Trophoblast cell (in vitro differentiated cells and primary cell): ENCODE data around the gene NPR1.

Source experiments
- DNase-seq, 2 donors: peaks; one replicate each; pipeline ENCODE4 v3.0.0-alpha.2; 2016
- H2AFZ ChIP-seq: 2 replicates; pipeline ENCODE4 v1.6.1; 2013; ENCODE audit warnings: low read length, moderate library complexity, mild to moderate bottlenecking; ENCODE audit not compliant: insufficient read depth, poor library complexity
- H2AK5ac ChIP-seq: 2 replicates; pipeline ENCODE4 v1.6.1; 2013; ENCODE audit warnings: mild to moderate bottlenecking, low read length
- H2BK120ac ChIP-seq: 2 replicates; pipeline ENCODE4 v1.6.1; 2013; ENCODE audit warnings: low read length, mild to moderate bottlenecking, moderate library complexity; ENCODE audit not compliant: insufficient read depth, poor library complexity
- H2BK12ac ChIP-seq: 2 replicates; pipeline ENCODE4 v1.6.1; 2013; ENCODE audit warnings: mild to moderate bottlenecking, low read length, moderate library complexity
- H2BK5ac ChIP-seq: 2 replicates; pipeline ENCODE4 v1.6.1; 2013; ENCODE audit warnings: low read length, low read depth, moderate library complexity, mild to moderate bottlenecking; ENCODE audit not compliant: poor library complexity
- H3K14ac ChIP-seq: 2 replicates; pipeline ENCODE4 v1.6.1; 2013; ENCODE audit warnings: mild to moderate bottlenecking, low read length
- H3K18ac ChIP-seq: 2 replicates; pipeline ENCODE4 v1.6.1; 2013; ENCODE audit warnings: mild to moderate bottlenecking, low read length
- H3K23ac ChIP-seq: 2 replicates; pipeline ENCODE4 v1.6.1; 2013; ENCODE audit warnings: low read length
- H3K27ac ChIP-seq: 2 replicates; pipeline ENCODE4 v1.5.1; 2013; ENCODE audit warnings: low read depth, mild to moderate bottlenecking, inconsistent platforms, low read length, moderate library complexity
- H3K27me3 ChIP-seq: 2 replicates; pipeline ENCODE4 v1.6.1; 2013; ENCODE audit warnings: inconsistent platforms, mild to moderate bottlenecking, low read length, moderate library complexity; ENCODE audit not compliant: insufficient read depth
- H3K36me3 ChIP-seq, 2 experiments: 1 replicate in 1 of 2; 2 replicates in 1 of 2; pipeline ENCODE4 v1.6.1; 2013; ENCODE audit warnings: low read length in 2 of 2, mild to moderate bottlenecking in 2 of 2, moderate library complexity in 1 of 2; ENCODE audit not compliant: insufficient read depth in 2 of 2, control insufficient read depth in 1 of 2
- H3K4ac ChIP-seq: 2 replicates; pipeline ENCODE4 v1.6.1; 2013; ENCODE audit warnings: low read depth, mild to moderate bottlenecking, low read length, moderate library complexity
- H3K4me1 ChIP-seq, 2 experiments: 1 replicate in 1 of 2; 2 replicates in 1 of 2; pipeline ENCODE4 v1.6.1; 2013; ENCODE audit warnings: low read length in 2 of 2, mild to moderate bottlenecking in 2 of 2, moderate library complexity in 1 of 2; ENCODE audit not compliant: insufficient read depth in 2 of 2, control insufficient read depth in 1 of 2
- H3K4me2 ChIP-seq: 2 replicates; pipeline ENCODE4 v1.6.1; 2013; ENCODE audit warnings: inconsistent platforms, mild to moderate bottlenecking, low read length, moderate library complexity
- H3K4me3 ChIP-seq: 2 replicates; pipeline ENCODE4 v1.5.1; 2013; ENCODE audit warnings: mild to moderate bottlenecking, low read depth, low read length, inconsistent platforms
- H3K79me1 ChIP-seq: one replicate; pipeline ENCODE4 v1.6.1; 2013; ENCODE audit warnings: low read length
- H3K79me2 ChIP-seq: 2 replicates; pipeline ENCODE4 v1.6.1; 2013; ENCODE audit warnings: low read length, mild to moderate bottlenecking; ENCODE audit not compliant: control insufficient read depth, insufficient read depth, poor library complexity
- H3K9ac ChIP-seq: 2 replicates; pipeline ENCODE4 v1.6.1; 2013; ENCODE audit warnings: mild to moderate bottlenecking, low read length
- H3K9me3 ChIP-seq: 2 replicates; pipeline ENCODE4 v1.6.1; 2013; ENCODE audit warnings: low read depth, mild to moderate bottlenecking, control low read depth, inconsistent platforms, low read length; ENCODE audit not compliant: insufficient read depth
- H4K12ac ChIP-seq: 2 replicates; pipeline ENCODE4 v1.6.1; 2013; ENCODE audit warnings: low read depth, mild to moderate bottlenecking, low read length, moderate library complexity
- H4K8ac ChIP-seq: 2 replicates; pipeline ENCODE4 v1.6.1; 2013; ENCODE audit warnings: low read depth, mild to moderate bottlenecking, low read length, moderate library complexity
- H4K91ac ChIP-seq: one replicate; pipeline ENCODE4 v1.6.1; 2013; ENCODE audit warnings: low read depth, mild to moderate bottlenecking, low read length, moderate library complexity
- WGBS: extraction: QIAGEN DNeasy Blood & Tissue Kit; methylation state at CpG from one replicate; pipeline ENCODE4 v1.1.7; 2013; ENCODE audit warnings: missing lambda C conversion rate; ENCODE audit not compliant: insufficient read length, insufficient coverage; ENCODE audit errors: extremely low coverage; 5-methylcytosine and 5-hydroxymethylcytosine counted together

The NPR1 gene

DNA sequence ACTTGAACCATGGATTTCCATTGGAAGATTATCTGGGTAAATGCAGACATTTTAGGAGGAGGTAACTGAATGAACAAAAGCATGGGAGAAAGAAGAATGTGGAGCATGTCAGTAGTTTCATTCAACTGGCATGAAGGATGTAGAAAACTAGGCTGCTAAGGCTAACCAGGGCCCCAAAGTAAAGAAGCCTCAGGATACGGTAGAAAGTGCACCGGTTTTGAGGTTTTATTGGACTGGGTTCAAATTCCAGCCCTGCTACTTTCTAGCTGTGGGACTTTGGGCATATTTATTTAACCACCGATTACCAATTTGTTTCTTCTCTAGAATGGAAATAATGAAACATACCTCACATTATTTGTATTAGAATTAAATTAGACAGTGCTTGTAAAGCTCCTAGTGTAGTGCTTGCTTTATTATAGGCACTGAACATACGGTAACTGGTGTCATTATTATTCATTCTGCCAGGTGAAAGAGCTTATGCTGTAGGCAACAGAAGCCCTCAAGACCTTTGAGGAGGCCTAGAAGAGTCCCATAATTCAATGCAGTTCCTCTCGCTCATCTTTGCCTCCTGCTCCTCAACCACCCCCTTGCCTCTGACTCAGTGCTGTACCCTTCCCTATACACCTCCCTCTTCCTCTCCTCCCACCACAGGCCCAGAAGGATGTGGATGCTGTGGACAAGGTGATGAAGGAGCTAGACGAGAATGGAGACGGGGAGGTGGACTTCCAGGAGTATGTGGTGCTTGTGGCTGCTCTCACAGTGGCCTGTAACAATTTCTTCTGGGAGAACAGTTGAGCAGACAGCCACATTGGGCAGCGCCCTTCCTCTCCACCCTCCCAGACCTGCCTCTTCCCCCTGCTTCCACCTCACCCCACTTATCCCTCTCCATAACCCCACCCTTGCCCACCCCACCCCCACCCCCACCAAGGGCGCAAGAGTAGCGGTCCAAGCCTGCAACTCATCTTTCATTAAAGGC is 47.2 kb upstream of the NPR1 start:
- H4K91ac ChIP-seq = no peak overlapping the region
- no peak overlapping the region for H3K4me3 ChIP-seq
- no peaks in the 10 kb centered on the region for H3K27me3 ChIP-seq
- peaks cover 15 to 16% of the 10 kb centered on the region in 2 experiments for H3K4me1 ChIP-seq
- H4K8ac ChIP-seq = no peak overlapping the region
- DNase-seq = no peak
- no peak overlapping the region for H3K4ac ChIP-seq
- peaks cover 6% of the 10 kb centered on the region in 2 experiments for H3K36me3 ChIP-seq
- H3K79me1 ChIP-seq = peaks cover 20% of the 10 kb centered on the region
- H3K79me2 ChIP-seq = peaks cover 19% of the 10 kb centered on the region
- no peak overlapping the region for H3K18ac ChIP-seq
- H2AFZ ChIP-seq = no peak overlapping the region
- H3K4me2 ChIP-seq = no peak overlapping the region
- H3K9ac ChIP-seq = no peak overlapping the region
- H2BK5ac ChIP-seq = no peak overlapping the region
- no peak overlapping the region for H2BK12ac ChIP-seq
- H3K9me3 ChIP-seq = peaks cover 4% of the 10 kb centered on the region
- H2BK120ac ChIP-seq = no peak overlapping the region
- no peak overlapping the region for H3K27ac ChIP-seq
- no CpG with 5 or more reads among the region's 10 CpGs for WGBS
- H2AK5ac ChIP-seq = peak overlapping the region; percentile 67
- H3K14ac ChIP-seq = no peak overlapping the region
- H4K12ac ChIP-seq = no peak overlapping the region
- H3K23ac ChIP-seq = no peak overlapping the region

DNA sequence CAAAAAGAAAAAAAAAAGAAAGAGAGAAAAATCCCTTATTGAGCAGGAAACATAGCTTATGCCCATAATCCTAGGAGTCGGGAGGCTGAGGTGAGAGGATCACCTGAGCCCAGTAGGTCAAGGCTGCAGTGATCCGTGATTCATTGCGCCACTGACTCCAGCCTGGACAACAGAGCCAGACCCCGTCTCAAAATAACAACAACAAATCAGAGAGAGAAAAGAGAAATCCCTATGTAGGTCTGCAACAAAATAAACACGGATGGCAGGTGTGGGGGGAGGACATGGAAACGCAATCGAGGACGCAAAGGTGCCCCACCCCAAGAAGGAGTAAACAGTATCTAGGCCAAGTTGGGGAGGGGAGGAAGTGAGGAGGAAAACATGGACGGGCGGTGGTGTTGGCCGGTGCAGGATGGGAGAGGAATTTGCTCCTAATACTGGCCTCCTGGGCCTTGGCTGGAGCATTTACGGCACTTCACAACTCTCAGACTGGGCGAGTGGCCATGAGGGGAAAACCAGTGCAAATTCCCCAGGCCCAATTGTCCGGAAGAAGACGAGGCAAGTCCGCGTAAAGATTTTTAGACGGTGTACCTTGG is 45.2 kb upstream of the NPR1 start:
- no peak overlapping the region for H4K12ac ChIP-seq
- H3K23ac ChIP-seq = no peak overlapping the region
- peak overlapping the region; percentile 4 for H2AFZ ChIP-seq
- H3K4me2 ChIP-seq = peak overlapping the region; percentile 25
- no peak overlapping the region for H2BK5ac ChIP-seq
- H2BK12ac ChIP-seq = peak overlapping the region; percentile 10
- peak overlapping the region; percentile 16 for H4K91ac ChIP-seq
- peaks cover 7 to 8% of the 10 kb centered on the region in 2 experiments for H3K4me1 ChIP-seq
- peaks cover 17 to 20% of the 10 kb centered on the region in 2 experiments for H3K36me3 ChIP-seq
- H3K27ac ChIP-seq = no peak overlapping the region
- no peak overlapping the region for H3K14ac ChIP-seq
- no peak for DNase-seq
- peaks cover 4% of the 10 kb centered on the region for H3K9me3 ChIP-seq
- H3K4ac ChIP-seq = no peak overlapping the region
- peaks cover 12% of the 10 kb centered on the region for H3K79me2 ChIP-seq
- no peaks in the 10 kb centered on the region for H3K27me3 ChIP-seq
- H3K4me3 ChIP-seq = no peak overlapping the region
- H3K18ac ChIP-seq = peak overlapping the region; percentile 9
- H2AK5ac ChIP-seq = no peak overlapping the region
- H2BK120ac ChIP-seq = no peak overlapping the region
- peak overlapping the region; percentile 10 for H4K8ac ChIP-seq
- peaks cover 4% of the 10 kb centered on the region for H3K79me1 ChIP-seq
- WGBS = no CpG with 5 or more reads among the region's 18 CpGs
- no peak overlapping the region for H3K9ac ChIP-seq

DNA sequence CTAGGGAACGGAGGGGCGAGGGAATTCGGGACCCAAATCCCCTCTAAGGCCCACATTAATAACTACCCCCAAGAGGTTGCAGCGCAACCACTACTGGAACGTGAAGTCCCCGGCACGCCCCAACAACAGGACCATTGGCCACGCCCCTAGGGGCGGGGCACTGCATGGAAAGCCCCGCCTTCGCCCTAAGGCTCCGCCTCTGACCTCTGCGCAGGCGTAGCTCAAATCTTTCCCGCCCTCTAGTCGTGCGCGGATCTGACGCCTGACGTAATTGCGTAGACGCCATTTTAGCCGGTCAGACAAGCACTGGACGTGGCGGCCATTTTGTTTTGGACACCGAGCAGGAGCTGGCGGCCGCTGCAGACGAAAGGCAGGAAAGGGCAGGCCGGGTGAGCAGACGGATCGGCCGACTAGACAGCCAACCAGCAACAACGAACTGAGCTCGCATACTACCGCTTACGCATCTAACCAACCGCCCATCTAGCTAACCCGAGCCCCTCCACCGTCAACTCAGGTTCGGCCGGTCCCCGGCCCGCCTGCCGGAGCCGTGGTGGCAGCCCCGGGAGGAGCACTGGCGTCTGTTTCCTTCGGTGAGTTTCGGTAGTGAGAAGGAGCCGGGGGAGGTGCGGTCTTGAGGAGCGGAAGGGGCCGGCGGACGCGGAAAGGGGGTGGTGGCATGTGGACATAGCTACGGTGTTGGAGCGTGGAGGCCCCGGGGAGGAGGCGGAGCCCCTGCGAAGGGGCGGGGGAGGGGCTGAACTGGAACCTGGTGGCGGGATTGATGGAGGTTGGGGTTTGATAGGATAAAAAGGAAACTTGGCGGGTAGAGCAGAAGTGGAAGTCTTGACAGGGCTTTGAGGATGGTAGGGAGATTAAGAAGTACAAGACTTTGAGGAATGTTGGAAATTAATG is 44.5 kb upstream of the NPR1 start, which contains the start of gene CHTOP:
Gene CHTOP, plus strand, starts transcription at position 313 of the 912 bp plus-strand sequence. CDS start 2,523 bp downstream, outside the sequence.
- peak within 1 kb of the TSS; percentile 75 for H3K4me2 ChIP-seq
- H4K91ac ChIP-seq = peak within 1 kb of the TSS; percentile 100
- peak within 1 kb of the TSS; percentile 100 for H2AK5ac ChIP-seq
- H3K27me3 ChIP-seq = no peaks in the 10 kb centered on the region
- H2BK5ac ChIP-seq = peak within 1 kb of the TSS; percentile 100
- H3K79me1 ChIP-seq = peaks cover 4% of the 10 kb centered on the region
- peak within 1 kb of the TSS; percentile 98 for H3K9ac ChIP-seq
- H4K12ac ChIP-seq = peak within 1 kb of the TSS; percentile 100
- peak within 1 kb of the TSS; percentile 42 for H2BK12ac ChIP-seq
- peak within 1 kb of the TSS; percentile 90 for H3K4me3 ChIP-seq
- WGBS = no CpG with 5 or more reads among the region's 65 CpGs
- peak within 1 kb of the TSS; percentile 98 for H2AFZ ChIP-seq
- peak within 1 kb of the TSS; percentile 100 for H3K14ac ChIP-seq
- H3K79me2 ChIP-seq = peaks cover 12% of the 10 kb centered on the region
- H3K36me3 ChIP-seq = peaks cover 22 to 25% of the 10 kb centered on the region in 2 experiments
- peak within 1 kb of the TSS; percentile 100 for H4K8ac ChIP-seq
- peak within 1 kb of the TSS; percentile 99 for H3K27ac ChIP-seq
- no peak within 1 kb of the TSS for H3K23ac ChIP-seq
- H3K9me3 ChIP-seq = peaks cover 4% of the 10 kb centered on the region
- H3K18ac ChIP-seq = peak within 1 kb of the TSS; percentile 100
- peak; percentile 98 to 100 for DNase-seq
- peak within 1 kb of the TSS; percentile 99 for H3K4ac ChIP-seq
- peaks cover 7 to 8% of the 10 kb centered on the region in 2 experiments for H3K4me1 ChIP-seq
- H2BK120ac ChIP-seq = peak within 1 kb of the TSS; percentile 100

DNA sequence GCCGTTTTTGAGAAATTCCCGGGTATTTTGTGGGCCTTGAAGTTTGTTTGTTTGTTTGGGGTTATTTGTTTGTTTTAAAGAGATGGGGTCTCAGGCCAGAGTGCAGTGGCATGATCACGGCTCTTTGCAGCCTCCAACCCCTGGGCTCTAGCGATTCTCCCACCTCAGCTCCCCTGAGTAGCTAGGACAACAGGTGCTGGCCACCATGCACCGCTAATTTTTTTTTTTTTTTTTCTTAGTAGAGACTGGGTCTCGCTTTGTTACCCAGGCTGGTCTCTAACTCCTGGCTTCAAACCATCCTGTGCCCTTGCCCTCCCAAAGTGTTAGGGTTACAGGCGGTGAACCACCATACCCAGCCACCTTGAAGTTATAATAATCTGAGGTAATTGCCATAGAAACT is 42.6 kb upstream of the NPR1 start:
- H4K91ac ChIP-seq = no peak overlapping the region
- no peak overlapping the region for H2BK120ac ChIP-seq
- H3K14ac ChIP-seq = no peak overlapping the region
- H3K36me3 ChIP-seq = peaks cover 37 to 42% of the 10 kb centered on the region in 2 experiments
- no peak overlapping the region for H3K23ac ChIP-seq
- no peak overlapping the region for H2BK5ac ChIP-seq
- H3K9me3 ChIP-seq = peaks cover 4% of the 10 kb centered on the region
- H3K27ac ChIP-seq = no peak overlapping the region
- WGBS = no CpG with 5 or more reads among the region's 7 CpGs
- H3K4ac ChIP-seq = peak overlapping the region; percentile 81
- H2BK12ac ChIP-seq = no peak overlapping the region
- no peak overlapping the region for H2AFZ ChIP-seq
- H3K4me2 ChIP-seq = no peak overlapping the region
- peaks cover 3 to 5% of the 10 kb centered on the region in 2 experiments for H3K4me1 ChIP-seq
- no peak overlapping the region for H3K9ac ChIP-seq
- peaks cover 12% of the 10 kb centered on the region for H3K79me2 ChIP-seq
- no peaks in the 10 kb centered on the region for H3K27me3 ChIP-seq
- H3K18ac ChIP-seq = no peak overlapping the region
- H4K8ac ChIP-seq = no peak overlapping the region
- DNase-seq = no peak
- H3K4me3 ChIP-seq = no peak overlapping the region
- H4K12ac ChIP-seq = no peak overlapping the region
- H3K79me1 ChIP-seq = peaks cover 4% of the 10 kb centered on the region
- H2AK5ac ChIP-seq = no peak overlapping the region
